Activated naive CD4-positive, alpha-beta T cell treated with Interleukin-2 at 50 U/mL for 16 hours (primary cell): ENCODE results near the gene ATP8B3.
"Not testable (repeated sequence)": the region's sequence is repeated elsewhere in the genome, so short reads cannot be mapped to it uniquely, and the experiment has no call there.

Source experiments
- DNase-seq: peaks from one replicate; pipeline ENCODE4 v3.0.0-alpha.2; 2020

ATP8B3 gene

DNA sequence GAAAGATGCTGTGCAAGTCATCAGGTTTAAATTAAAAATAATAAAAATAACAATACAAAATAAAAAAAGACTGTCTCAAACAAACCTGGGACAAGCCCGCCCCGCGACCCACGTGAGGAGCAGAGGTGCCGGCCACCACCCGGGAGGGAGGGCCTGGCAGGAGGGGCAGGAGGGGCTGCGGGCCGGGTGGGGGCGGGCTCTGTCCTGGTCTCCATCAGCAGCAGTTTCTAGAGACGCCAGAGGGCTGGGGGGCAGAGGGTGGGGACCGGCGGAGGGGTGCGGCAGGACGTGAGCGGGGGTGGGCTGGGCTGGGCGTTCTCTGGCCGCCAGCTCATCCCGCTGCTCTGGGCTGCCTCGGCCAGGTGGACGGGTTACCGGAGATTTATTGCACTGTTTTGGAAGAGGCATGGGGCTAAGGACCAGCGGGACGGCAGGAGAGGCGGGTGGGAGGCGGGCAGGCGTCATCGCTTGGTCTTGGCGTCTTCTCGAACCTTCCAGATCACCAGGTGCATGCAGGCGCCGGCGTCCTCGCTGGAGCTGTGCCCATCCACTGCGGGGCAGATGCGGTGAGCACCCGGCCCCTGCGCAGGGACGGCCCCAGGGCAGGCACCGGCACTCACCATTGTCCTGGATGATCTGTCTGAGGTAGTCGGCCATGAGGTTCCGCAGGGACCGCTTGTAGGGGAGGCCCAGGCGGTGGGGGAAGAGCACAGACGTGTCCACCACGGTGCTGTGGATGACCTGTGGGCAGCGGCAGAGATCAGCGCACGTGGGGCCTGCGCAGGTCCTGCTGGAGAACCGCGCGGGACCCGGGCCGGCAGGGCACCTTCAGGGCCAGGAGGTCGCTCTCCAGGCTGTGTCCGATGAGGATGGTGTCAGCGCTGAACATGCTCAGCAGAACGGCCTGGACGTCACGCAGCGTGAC, 3.8 kb upstream of the ATP8B3 start:
- DNase-seq, result no peak

DNA sequence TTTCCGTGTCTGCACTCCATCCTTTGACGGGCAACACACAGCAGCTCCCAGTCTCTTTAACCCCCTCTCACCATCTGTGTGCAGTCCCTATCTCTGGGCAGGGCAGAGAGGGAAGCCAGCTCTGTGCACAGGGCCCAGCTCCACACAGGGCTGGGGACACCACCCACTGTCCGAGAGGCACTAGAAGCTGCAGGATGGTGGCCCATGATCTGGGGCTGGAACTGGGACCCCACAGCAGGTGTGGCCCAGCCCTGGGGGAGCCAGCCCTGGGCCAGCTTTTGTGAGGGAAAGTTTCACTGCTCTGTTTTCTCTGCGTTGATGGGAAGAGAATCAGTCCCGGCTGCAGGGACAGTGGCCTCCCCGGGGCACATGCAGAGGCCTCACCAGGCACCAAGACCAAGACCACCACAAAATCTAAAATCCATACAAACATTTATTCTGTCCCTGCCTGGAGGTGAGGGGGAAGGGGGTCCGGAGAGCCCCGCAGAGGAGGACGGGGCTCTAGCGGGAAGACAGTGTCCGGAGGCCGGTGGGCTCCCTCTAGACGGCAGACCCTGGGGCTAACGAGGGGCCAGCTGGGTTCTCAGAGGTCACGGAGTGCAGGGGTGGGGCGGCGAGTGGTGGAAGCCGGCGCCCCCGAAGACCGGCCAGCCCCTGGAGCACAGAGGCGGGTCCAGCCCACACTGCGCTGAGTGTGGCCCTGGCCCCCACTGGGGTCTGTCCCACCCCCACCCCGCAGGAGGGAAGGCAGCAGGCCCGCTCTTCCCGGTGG, 2.9 kb upstream of the ATP8B3 start:
- DNase-seq, result no peak

DNA sequence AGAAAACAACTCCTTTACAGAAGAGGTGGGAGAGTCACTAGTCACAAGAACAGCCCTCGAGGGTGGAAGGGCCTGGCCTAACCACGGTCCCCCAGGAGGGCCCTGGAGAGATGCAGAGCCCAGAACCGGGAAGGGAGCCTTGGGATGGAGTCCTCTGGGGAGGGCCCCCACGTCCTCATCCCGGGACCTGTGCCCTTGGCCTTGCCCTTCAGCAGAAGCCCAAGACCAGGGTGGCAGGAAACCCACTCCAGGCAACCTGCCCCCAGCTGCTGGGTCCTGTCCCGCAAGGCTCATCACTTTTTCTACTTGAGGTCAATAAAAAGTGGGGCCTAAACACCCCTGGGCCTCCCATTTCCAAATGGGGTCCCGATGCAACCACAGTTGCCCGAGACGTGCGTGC, 2.3 kb upstream of the ATP8B3 start:
- DNase-seq, result no peak

DNA sequence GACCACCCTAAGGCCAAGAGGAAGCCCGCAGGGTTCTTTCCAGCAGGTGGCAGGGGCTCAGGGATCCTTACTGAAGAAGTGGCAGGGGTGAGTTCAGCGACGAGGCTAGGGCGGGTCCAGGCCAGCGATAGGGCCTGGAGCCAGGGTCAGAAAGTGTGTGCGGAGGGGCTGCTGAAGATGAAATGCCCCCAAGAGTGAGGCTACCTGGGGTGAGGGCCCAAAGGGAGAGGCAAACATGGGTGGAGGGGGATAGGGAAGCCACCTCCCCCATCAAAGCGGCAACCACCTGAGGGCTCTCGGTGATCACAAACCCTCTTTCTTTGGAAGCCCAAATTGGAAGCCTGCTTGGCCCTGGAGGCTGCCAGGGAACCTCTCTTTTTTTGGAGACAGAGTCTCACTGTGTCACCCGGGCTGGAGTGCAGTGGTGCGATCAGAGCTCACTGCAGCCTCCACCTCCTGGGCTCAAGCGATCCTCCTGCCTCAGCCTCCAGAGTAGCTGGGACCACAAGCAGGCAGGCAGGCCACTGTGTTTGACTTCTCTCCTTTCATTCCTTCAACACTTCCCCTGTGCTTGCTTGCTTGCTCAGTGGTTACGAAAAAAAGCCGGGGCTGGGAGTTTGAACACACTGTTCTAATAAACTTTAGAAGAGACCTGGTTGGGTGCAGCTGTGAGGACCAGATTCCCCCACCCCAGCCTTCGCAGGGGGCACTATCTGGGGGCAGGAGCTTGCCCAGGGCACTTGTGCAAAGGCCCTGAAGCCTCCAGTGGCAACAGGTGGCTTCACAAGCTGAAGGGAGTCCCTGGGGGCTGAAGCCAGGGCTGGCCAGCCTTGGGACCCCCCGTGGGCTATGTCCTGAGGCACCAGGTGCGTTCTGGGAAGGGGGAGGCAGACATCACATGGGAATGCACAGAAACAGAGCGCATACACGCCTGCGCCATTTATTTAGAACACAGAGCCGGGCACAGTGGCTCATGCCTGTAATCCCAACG, 1.4 kb upstream of the ATP8B3 start:
- DNase-seq, result no peak

DNA sequence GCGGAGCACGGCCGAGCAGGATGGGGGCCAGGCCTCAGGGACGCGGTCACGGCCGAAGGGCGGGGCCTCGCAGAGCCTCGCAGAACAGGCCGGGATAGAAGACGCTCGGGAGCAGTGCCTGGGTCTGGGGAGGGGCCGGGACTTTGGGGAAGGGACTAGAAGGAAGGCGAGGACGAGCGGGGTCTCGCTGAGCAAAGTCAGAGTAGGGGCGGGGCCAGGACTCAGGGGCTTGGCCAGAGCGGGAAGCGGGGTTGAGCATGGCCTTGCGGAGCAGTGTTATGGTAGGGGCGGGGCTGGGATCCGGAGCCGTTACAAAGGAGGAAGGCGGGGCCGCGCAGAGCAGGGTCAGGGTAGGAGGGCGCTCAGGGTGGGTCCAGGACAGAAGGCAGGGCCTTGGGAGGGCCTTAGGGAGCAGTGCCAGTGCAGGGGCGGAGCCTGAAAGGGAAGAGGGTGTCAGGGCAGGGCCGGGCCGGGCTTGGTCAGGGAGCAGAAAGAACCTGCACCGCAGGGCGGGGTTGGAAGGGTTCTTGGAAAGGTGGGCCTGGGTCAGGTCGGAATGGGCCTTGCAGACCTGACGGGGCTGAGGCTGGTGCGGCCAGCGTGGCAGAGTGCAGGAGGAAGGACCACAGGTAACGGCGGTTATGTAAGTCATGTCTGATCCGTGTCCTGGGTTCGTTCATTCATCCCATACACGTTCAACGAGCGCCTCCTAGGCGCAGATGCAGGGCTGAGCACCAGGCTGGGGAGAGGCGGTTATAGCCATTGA, 533 bp upstream of the ATP8B3 start:
- peak; percentile 84 for DNase-seq

DNA sequence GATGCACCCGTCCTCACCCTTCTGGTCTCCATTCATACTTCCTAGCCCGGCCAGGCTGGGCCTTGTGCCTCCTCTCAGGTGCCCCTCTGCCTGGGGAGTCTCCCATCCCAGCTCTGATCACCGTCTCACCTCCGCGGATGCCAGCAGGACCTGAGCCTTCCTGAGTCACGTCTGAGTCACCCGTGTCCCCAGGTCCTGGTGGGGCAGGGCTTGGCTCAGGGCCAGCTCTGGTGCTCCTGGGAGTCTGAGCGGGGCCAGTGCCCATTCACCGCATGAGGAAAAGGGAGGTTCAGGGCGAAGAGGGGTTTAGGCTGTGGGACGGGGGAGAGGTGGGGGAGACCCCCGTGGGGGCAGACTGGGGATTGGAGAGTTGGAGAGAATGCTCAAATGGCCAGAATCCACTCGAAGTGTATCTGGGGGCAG, 593 bp downstream of the ATP8B3 start:
- peak; percentile 60 for DNase-seq

DNA sequence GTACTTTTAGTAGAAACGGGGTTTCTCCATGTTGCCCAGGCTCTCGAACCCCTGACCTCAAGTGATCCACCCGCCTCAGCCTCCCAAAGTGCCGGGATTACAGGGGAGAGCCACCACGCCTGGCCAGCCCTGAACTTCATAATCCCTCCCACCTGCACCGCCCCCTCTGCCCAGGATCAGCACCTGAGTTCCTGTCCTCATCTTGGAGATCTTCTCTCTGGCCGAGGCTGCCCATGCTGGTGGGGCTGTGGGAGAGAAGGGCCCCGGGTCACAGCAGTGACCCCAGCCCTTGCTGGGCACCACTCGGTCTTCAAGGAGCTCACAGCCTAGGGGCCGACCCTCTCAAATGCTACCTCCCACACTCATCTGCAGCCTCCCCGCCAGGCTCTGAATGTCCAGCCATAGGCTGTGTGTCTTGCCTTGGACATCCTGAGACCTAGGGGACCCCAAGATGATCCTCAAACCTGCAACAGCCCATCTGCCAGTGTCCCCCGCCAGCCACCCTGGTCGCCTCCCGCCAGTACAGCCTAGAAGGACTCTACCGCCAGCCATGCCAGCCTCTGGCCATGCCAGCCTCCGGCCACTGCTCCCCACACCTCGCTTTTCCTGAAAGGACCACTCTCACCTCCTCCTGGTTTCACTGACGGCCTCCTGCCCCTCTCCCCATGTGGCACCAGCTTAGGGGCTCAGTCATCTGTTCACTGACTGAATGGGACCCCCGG, 1.5 kb downstream of the ATP8B3 start:
- no peak for DNase-seq

DNA sequence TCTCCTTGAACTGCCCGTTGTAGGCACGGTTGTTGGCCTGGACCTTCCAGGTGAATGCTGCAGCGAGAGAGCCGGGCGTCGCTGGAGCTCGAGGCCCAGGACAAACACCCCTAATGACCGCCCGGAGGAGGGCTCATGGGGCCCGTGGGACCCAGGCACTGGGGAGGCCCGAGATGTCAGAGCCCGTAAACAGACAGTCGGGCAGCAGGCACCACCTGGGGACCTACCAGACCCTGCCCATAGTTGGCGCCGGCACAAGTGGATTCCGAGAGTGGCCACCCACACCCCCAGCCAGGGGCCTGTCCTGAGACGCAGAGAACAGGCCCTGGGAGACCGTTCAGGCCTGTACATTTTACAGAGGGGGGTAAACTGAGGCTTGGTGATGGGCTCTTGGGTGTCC, 2.4 kb downstream of the ATP8B3 start:
- DNase-seq, result no peak

DNA sequence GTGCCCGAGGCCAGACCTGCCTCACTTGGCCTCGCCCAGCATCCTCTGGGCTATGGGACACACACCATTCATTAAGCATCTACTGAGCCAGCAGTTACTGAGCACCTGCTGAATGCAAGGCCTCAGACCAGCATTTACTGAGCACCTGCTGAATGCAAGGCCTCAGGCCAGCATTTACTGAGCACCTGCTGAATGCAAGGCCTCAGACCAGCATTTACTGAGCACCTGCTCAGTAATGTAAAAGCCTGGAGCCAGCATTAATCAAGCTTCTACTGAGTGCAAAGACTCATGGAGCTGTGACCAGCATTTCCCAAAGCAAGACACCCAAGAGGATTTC, 3.7 kb downstream of the ATP8B3 start:
- no peak for DNase-seq

DNA sequence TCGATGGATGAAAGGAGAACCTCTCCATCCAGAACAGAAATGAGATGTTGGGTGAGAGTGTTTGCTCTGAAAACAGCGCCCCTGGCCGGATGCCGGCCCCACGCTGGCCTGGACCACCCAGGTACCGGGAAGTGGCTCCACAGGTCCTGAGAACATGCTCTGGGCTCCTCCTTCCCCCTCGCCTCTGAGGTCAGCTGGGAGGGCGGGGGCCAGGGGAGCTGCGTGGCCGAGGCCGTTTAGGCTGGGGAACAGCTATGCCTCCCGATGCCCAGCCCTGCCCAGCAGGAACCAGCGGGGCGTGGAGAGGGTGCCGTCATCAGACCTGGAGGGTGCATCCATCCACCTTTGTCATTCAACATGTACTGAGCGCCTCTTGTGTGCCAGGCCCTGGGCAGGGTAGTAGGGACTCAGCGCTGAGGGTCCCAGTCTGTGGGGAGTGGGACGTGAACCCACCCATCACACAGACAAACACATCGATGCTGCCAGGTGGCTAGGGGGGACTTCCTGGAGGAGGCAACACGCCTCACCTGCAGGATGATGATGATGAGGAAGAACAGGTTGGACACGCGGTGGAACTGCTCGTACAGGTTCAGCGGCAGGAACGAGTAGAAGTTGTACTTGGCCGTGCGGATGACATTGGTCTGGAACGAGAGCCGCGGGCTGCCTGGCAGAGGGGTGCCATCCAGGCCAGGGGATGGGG, 4.2 kb downstream of the ATP8B3 start:
- no peak for DNase-seq

DNA sequence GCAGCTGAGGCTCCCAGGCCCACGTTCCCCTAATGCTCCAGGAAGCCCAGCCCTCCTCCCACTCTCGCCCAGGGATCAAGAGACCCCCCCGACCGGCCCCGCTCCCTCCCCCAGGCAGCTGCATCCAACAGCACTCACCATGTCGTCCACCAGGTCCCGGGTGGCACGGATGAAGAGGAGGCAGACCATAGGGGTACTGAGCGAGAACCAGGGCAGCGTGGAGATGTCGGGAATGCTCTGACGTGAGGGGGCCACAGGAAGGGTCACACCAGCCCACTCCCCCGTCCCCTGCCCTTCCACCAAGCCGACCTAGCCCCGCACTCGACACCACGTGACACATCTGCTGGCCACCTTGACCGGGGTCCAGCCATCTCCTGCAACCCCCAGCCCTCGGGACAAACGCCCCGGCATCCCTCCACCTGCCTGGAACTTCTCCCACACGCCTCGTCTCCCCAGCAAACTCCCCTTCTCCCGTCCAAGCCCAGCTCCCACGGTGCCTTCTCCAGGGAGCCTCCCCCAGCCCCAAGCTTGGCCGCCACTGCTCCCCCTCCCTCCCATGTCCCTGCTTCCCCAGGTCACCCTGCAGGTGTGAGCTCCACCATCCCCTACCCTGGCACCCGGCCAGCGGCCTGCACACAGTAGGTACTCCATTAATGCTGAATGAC, 4.9 kb downstream of the ATP8B3 start:
- no peak for DNase-seq

DNA sequence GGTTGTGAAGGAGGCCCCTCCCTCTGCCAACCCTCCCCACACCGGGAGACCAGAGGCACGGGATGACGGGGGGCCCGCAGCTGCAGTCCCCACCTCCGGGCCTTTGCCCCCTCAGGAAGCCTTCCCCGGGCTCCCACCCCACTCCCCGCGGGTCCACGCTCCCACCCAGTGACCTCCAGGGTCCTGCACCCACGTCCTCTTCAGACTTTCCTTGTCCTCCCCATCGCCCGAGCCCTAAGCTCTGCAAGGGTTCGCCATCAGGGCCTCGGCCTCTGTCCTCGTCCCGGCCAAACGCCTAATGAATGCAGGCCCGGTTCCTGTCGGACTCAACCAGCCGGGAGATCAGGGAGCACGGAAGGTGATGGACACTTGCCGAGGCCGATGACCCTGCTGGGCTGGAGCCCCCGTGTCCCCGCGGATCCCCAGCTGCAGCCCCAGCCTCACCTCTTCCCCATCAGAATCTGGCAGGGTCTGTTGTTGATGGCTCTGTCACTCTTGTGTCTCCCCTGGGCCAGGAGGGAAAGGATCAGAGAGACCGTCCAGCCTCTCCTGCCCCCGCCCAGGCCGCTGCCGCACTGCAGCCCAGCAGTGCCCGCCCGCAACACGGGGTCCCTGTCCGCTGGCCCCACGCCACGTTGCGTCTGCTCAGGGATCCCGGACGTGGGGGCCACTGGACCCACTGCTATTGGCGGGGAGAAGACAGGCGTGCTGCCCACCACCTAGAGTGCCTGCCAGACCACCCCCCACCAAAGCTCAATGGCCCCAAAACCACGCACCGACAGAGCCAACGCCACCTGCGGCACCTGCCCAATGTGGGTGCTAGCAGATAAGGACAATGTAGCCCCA, 5.7 kb downstream of the ATP8B3 start:
- DNase-seq, result no peak

DNA sequence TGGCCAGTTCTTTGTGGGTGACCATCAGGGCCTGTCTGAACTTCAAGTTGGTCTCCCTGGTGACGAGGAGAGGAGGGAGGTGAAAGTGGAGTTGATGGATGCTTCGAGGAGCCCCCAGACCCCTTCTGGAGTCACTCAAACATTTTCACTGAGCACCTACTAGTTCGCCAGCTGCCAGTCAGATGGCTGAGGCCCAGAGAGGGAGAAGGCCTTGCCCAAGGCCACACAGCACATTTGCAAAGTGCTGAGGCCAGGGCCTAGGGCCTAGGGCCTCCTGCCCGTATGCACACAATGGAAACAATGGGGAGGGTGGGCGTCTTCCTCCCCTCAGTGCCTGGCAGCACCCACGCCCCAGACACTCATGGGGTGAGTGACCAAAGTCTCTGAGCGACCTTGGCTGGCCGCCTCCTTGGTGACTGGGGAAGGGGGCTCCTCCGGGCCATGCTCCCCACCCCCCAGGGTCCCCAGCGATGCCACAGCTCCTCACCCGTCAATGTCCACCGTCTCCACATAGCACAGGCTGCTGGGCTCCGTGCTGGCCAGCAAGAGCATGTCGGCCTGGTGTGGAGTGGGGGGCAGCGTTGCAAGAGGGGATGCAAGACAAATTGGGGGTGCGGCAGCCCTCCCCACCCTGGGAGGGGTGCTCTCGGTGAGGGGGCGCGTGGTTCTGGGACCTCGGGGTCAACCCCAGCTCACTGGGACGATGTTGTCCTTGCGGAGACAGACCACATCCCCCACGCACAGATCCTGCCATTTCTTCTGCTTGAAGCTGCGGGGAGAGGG, 6.5 kb downstream of the ATP8B3 start:
- DNase-seq, result no peak

DNA sequence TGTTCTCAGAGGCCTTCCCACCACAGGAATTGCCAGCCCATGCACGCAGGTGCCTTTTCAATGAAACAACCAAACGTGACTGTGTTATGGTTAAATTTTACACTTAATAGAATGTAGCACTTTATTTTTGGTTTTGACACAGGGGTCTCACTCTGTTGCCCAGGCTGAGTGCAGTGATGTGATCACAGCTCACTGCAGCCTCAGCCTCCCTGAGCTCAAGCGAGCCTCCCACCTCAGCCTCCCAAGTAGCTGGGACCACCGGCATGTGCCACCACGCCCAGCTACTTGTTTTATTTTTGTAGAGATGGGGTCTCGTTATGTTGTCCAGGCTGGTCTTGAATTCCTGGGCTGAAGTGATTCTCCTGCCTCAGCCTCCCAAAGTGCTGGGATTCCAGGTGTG, 7.2 kb downstream of the ATP8B3 start:
- no peak for DNase-seq

DNA sequence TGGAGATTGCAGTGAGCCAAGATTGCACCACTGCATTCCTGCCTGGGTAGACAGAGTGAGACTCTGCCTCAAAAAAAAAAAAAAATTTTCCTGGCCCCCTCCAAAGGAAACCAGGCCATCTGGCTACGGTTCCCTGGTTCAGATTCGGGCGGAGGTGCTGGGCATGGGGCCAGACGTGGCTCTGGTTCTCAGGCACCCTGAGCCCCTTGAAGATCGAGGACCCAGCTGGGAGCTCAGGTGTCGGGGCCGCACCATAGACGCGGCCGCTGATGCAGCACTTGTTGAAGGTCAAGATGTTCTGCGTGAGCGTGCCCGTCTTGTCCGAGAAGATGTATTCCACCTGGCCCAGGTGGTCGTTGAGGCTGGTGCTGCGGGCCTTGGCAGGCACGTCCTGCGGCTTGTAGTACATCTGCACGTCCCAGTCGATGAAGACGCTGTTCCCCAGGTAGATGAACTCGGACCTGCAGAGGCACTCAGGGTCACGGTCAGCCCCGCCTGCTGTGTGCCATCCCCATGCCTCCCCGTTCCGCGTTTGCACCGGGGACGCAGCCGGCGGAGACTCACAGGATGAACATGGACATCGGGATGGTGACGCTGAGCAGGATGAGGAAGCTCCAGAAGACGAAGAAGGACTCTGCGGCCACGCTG, 12.3 kb downstream of the ATP8B3 start:
- DNase-seq, result no peak

DNA sequence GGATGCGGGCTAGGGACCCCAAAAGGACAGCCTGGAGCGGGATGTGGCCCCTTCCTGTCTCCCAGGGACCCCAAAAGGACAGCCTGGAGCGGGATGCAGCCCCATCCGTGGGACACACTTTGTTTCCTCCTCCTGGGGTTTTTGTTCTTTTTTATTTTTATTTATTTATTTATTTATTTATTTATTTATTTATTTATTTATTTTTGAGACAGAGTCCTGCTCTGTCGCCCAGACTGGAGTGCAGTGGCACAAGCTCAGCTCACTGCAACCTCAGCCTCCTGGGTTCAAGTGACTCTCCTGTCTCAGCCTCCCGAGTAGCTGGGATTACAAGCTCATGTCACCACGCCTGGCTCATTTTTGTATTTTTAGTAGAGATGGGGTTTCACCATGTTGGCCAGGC, 14.8 kb downstream of the ATP8B3 start:
- not testable (repeated sequence) for DNase-seq

DNA sequence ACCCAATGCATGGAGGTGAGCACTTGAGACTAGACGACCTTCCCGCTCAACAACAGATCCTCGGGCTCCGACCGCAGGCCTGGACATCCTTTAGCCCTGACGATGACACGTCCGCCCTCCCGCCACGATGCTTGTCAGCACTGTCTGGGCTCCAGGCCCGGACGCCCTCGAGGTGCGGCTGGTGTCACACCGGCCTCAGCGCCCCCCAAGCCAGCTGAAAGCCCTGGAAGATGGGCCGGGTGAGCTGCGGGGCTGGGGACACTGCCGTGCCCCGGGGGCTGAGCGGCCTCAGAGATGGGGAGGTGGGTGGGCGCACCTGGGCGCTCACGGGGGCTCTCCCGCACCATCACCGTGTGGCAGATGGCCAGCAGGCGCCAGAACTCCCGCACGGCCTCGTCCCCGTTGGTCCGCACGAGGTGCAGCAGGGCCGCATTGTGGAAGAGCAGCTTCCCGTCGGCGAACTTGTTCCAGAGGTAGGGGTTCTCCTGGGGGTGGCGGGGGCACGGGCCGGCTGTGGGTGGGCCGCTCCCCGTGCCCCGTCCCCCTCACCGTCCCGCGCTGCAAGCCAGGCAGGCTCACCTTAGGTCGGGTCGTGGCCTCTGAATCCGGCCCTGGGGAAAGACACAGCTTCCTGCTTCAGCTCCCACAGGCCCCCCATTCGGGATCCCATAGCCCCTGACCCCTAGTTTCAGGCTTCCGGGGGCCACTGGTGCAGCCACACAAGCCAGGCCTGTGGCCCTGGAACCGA, 15.5 kb downstream of the ATP8B3 start:
- DNase-seq, result no peak
